ENCODE measurements around the gene LCN1.

The LCN1 gene

GRCh38 chr9:135520916-135521607, at the start of gene LCN1:
Gene LCN1 (plus strand): TSS chr9:135521440. CDS start chr9:135521498, 58 bp downstream.
- DNase-seq = no peak

DNA sequence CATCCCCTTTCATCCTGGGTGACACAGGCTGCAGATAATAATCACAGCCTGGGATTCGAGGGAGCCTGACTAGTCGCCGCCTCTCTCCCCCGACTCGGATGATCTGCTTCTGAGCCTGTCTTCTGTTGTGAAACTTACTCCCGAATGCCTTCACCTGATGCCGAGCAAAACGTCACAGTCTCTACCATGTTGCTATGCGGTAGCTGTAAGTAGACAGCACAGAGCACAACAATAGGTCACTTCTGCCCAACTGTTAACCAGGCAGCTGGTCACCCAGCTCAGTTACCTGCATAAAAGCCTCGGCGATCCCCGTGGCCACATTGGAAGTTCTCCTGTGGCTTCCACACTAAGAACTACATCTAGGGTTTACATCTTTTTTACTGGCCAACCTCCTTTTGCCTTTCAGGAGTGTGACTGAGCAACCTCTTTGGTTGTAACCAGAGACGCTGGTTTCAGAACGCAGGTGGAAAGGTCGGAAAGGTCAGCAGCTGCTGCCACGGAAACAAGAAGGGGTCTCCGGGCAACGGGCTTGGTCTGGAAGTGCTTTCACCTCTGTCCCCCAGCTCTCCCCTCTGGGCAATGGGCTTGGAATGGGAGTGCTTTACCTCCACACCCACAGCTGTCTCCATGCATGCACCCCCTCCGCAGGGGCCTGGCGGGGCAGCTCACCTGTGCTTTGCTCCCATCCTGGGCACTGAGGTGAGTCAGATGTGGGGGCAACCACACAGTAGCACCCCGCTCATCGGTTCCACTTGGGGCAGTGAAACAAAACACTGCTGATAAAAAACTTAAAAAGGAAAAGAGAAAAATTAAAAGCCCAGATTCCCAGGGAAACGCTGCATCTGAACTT, 49.2 kb upstream of the LCN1 start:
- DNase-seq = peak; percentile 49

DNA sequence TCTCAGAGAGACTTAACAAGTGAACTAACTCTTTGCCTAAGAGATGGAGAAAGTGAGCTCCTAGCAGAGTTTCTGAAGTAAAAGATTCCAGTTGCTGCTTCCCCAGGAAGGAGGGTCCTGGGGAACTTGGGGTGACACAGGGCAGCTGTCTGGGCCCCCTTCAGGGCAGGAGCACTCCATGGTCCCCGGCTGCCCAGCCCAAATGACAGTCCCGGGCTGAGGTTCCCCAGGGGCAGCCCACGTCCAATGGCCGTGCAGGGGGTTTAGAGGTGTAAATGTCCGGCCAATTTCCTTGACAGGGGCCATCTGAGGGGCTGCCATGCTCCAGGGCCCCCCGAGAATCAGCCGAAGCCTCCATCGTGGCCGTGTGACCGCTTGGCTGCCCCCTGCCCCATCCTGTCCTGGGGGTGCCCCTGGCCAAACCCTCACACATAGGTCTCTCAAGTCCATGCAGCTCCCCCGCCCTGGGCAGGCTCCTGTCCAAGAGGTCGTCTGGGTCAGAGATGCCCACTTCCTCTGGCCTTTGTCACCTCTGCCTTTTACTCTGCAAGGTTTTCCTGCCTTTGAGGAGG, 47.2 kb upstream of the LCN1 start:
- DNase-seq = no peak

- DNase-seq = peak; percentile 32
These were observed 46.3 kb upstream of the LCN1 start for GRCh38 chr9:135474915-135475314.

DNA sequence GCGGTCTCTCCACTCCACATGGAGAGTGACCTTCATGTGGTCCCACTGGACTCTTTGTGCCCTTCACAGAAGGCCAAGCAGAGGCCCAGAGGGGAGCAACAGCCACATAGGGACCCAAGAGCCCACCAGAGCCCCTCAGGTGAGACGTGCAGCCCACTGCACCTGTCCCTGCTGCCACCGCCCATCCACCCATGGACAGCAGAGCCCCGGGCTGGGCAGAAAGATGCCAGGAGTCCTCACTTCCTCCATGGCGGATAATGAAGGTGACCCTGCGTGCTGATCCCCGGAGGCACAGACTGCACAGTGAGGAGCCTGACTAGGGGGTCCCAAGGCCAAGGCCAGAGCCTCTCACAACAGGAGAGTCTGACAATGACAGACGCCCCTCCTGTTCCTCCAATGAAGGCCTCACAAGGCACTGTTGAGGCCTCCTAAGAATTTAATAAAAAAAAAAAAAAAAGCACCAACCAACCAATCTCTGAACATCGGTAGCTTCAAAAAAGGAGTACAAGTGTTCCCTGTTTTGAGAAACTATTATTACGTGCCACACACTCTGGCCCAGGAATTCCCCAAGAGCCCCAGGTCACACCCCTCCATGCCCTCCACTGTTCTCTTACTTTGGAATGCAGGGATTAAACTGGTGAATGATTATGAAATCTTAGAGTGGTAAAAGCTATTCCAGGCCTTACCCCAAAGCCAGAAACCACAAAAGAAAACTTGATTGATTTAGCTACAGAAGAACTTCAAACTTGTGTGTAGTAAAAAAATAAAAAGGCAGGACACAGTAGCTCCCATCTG, 44.5 kb upstream of the LCN1 start:
- no peak for DNase-seq

- DNase-seq = no peak
These were observed 43.0 kb upstream of the LCN1 start for GRCh38 chr9:135478191-135478590.

DNA sequence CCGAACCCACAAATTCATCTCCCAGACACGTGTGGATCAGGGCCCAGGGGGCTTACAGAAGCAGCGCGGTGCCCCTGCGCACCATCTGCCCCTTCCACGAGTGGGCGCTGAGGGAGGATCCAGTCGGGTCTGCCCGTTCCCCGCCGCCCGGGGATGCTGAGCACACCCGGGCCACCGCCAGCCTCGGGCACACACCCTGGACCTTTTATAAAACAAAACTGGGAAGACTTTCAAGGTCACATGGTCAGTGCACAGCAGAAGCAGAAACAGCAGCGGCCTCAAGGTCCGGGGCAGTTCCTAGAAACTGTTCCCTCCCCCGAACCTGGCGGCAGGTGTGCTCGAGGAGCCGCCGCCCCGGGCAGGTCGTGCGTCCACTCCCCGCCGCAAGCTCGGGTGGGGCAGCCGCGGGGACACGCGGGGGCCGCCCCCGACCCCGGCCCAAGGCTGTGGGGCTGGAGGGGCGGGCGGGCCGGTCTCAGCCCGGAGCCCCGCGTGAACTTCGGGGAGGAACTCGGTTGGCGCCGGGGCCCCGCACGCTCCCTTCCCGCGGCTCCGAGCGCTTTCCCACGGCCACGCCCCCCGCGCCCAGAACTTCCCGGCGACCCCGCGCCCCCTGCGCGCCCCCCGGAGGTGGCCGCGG, 42.3 kb upstream of the LCN1 start:
- DNase-seq = no peak

DNA sequence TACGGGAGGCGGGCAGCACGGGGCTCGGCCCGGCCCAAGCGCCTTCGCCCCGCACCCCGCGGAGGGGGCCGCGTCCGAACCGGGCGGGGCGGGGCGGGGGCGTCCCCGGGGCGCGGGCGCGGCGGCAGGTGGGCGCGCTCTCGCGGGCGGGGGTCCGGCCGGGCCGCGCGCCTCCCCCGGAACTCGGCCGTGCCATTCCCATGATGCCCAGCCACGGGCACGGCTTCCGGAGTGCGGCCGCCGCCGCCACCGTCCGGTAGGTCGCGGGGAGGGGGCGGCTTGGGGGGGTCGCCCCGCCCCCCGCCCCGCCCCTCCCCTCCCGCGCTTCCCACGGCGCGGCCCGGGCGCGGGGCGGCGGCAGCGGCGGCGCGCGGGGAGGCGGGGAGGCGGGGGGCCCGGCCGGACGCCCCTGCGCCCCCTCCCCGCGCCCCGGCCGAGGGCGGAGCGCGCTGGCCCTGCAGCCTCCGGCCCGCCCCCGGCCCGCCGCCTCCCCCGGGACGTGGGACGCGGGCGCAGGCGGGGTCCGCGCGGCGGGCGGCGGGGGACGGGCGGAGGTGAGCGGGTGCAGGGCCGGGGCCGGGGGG, 41.7 kb upstream of the LCN1 start, which contains the start of gene PPP1R26:
Gene PPP1R26 (plus strand): TSS at position 314 of the 584 bp plus-strand sequence. CDS start 4,729 bp downstream, outside the sequence.
- no peak for DNase-seq

- DNase-seq = no peak
These were observed 40.9 kb upstream of the LCN1 start for GRCh38 chr9:135480071-135480939.

GRCh38 chr9:135480940-135481310, 40.3 kb upstream of the LCN1 start:
- DNase-seq = no peak

DNA sequence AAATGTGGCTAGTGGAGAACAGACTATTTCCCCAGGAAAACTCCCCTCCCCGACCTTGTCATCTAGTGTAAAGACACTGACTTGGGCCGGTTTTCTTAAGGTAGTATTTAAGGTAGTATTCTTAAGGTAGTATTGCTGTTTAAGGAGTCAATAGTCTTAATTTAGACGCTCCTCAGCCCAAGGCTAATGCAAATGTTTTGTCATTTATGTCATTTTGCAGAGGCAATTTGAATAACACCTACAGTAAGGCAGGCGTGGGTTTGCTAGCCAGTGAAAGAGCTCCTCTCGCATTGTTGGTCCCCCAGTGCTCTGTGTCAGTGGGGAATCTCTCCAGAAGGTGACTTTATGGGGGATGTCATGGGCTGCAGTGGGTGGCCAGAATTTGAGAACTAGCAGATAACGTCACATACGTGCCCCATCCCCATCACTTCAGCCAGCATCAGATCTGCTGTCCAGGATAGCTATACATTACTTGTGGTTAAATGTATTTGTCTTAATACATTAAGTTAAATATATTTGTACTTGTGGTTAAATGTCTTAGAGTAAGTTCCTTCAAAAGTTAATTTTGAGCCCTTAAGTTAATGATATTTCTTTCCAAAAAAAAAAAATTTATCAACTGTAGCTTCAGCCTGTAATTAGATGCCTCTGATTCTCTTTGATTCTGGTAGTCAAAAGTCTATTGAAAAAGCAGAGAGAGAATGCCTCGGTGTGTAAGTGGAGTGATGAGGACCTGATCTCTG, 39.1 kb upstream of the LCN1 start:
- DNase-seq = no peak

- DNase-seq = no peak
These were observed 36.6 kb upstream of the LCN1 start for GRCh38 chr9:135484460-135485277.

DNA sequence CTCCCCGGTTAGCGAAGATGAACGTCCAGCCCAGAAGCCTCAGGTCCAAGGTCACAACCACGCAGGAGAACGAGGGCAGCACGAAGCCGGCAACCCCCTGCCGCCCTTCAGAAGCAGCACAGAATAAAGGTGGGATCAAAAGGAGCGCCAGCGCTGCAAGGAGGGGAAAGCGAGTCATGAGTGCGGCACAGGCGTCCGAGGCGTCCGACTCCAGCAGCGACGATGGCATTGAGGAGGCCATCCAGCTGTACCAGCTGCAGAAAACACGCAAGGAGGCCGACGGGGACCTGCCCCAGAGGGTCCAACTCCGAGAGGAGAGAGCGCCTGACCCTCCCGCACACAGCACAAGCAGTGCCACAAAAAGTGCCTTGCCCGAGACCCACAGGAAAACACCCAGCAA, 35.9 kb upstream of the LCN1 start:
- no peak for DNase-seq

- no peak for DNase-seq
These were observed 35.4 kb upstream of the LCN1 start for GRCh38 chr9:135485832-135486231.

- DNase-seq = no peak
These were observed 34.8 kb upstream of the LCN1 start for GRCh38 chr9:135486267-135487065.

DNA sequence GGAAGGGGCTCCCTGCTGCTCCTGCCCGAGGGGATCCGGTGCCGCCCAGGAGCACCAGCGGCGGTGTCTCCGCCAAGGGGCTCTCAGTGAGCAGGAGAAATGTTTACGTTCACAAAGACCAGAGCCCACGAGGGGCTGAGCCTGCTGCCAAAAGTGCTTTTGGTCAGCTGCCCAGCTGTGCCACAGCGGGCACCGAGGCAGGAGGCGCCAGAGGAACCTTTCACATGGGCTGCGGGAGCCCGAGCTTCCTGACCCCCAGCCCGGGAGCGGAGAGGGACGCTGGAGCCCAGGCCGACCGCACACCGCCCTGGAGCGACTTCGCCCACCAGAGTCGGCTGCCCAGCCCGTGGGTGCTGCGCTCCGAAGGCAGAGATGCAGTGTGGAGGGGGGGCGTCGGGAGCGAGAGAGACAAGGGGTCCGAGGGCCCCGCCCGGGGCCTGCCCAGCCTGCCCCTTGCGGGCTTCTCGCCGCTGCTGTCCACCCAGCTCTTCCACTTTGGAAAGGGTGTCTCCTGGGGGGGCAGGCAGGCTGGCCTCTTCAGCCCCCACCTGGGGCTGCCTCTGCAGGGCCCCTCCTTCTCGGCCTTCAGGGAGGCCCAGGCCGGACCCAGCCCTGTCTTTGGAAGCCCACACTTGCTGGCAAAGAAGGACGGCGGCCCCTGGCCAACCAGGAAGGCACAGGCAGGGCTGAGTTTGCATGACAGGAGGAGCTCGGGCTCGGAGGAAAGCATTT, 33.8 kb upstream of the LCN1 start:
- no peak for DNase-seq

- DNase-seq = no peak
These were observed 33.3 kb upstream of the LCN1 start for GRCh38 chr9:135488013-135488330.

DNA sequence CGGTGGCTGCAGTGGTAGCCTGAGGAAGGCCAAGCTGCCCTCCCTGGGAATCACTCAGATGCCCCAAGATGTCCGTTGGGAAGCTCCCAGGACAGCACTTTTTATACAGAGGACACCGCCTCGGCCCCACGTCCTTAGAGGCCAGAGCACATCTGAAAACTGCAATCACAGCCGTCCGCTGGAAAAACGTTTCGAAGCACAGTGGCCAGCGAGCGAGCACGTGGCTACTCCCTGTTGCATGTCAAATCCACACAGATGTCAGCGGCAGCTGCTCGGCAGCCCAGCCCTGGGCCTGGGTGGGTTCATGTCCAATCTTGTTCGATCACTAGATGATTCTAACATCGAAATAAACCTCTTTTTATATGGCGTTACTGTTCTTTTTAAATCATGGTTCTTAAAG, 32.7 kb upstream of the LCN1 start:
- no peak for DNase-seq

Data from NCI-H1092 treated with DMSO at 0.1 percent for 48 hours (cell line).